GM19468 (cell line): ENCODE measurements around the gene OR10A3.
A peak's percentile ranks its signal among the peaks of the same experiment; 100 is the strongest.
"Not testable (repeated sequence)": the region's sequence is repeated elsewhere in the genome, so short reads cannot be mapped to it uniquely, and the experiment has no call there.

ENCODE experiments used
- ATAC-seq: cut with Tn5 transposase; IDR thresholded peaks from one replicate; pipeline ENCODE4 v1.9.1; 2021; ENCODE audit warnings: mild to moderate bottlenecking, moderate library complexity, moderate number of reproducible peaks; ENCODE audit not compliant: unreplicated experiment; ENCODE audit errors: extremely low read depth

OR10A3 gene, protein sequence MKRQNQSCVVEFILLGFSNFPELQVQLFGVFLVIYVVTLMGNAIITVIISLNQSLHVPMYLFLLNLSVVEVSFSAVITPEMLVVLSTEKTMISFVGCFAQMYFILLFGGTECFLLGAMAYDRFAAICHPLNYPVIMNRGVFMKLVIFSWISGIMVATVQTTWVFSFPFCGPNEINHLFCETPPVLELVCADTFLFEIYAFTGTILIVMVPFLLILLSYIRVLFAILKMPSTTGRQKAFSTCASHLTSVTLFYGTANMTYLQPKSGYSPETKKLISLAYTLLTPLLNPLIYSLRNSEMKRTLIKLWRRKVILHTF

DNA sequence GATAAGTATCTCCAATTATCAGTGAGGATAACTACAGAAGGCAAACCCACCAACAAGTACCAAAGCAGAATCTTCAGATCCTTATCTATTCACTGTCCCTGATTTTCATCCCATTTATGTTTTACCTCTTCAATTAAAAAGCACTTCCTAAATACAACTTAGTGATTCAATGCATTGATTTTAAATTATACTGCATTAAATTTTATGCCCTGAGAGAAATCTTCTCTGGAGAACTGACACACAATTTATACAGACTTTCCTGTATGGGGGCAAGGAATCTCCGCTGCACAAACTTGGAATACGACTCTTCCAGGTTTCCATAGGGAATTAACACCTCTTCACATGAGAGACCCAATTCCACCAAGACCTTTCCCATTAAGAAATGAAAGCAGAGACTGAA lies at the start of gene OR10A3:
Gene OR10A3, minus strand, starts transcription at position 101 of the 400 bp plus-strand sequence. CDS start 2,188 bp downstream, outside the sequence.
- ATAC-seq = no peak

DNA sequence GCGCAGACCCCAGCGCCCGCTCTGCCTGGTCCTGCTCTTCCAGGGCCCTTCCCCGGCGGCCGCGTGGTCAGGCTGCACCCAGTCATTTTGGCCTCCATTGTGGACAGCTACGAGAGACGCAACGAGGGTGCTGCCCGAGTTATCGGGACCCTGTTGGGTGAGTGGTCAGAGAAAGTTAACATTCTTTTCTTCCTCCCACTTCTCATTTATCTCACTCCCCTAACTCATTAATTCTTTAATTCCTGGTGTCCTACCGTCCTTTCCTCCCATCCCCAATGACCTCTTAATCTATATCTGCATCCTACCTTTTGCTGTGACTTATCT lies 46.0 kb upstream of the OR10A3 start:
- ATAC-seq = not testable (repeated sequence)

DNA sequence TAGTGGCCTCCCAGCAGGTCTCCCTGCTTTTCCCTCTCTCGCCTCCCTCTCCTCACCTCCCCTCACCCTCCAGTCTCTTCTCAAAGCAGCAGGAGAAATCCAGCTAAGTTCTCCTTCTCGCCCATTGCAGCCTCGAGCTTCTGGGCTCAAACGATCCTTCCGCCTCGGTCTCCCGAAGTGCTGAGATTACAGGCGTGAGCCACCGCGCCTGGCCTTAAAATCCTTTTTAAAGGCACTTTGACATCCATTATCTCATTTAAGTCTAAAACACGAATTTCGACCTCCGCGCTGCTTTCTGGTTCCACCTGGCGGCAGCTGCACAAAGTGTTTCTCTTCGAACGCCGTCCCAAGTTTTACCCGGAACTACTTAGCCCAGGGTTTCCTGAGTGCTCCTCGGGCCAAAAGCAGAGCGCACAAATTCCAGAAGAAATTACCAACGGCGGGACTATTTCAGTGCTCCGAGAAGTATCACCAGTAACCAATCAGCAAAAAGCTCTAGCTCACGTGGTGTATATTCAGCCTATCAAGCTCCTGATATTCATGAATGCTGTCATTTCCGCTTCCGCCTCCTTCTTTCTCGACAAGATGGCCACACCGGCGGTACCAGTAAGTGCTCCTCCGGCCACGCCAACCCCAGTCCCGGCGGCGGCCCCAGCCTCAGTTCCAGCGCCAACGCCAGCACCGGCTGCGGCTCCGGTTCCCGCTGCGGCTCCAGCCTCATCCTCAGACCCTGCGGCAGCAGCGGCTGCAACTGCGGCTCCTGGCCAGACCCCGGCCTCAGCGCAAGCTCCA lies 45.5 kb upstream of the OR10A3 start, which contains the start of gene EIF3F:
Gene EIF3F, plus strand, starts transcription at position 570 of the 792 bp plus-strand sequence. Its CDS starts 16 bp downstream, at position 586.
- ATAC-seq = peak; percentile 96

DNA sequence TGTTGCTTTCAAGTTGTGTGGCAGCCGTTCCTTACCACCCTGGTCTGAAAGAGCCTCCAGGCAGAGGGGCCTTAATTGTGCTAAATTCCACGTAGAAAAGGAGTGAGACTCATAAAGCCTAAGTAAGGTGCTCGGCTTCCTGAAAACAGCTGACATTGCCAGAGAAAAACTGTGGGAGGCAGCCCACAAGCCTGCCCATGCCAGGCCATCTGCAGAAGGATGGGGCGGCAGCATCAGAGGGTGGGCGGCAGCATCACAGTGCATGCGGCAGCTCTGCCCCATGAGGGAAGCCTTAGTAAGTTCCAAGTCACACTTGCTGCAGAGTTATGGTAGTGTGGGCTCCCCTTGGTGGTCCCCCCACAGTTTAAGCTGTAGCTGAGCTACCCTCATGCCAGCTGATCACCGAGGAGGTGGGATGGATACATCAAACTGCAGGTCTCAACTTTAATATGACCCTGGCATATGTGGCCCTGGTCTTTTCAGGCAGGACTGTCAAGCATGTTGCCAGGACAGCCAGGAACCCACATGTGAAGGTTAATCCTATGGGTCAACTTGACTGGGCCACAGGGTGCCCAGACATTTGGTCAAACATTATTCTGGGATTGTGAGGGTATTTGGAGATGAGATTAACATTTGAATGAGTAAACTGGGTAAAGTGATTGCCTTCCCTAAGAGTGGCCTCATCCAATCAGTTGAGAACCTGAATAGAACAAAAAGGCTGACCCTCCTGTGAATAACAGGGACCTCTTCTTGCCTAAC lies 42.5 kb upstream of the OR10A3 start:
- ATAC-seq = no peak

DNA sequence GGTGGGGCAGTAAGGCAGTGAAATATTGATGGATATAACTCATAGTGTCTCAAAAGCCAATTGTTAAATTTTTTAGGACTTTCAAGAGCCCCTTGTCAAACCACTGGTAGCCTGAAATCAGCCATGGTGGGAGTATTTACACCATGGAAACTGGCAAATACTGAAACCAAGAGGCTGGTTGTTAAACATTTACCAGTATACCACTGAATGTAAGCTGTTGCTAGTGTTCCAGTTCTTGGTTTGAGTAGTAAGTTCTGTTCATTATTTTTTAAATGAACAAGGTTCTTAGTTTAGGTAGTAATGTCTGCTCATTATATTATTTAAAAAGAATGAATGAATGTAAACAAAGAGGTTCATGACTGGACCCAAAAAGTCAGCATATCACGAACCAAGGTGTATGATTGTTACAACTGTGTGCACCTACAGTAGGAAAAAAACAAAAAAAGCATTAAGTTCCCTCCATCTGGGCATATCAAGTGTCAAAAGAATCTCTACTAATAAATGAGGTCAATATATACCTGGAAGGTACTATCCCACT lies 41.1 kb upstream of the OR10A3 start:
- ATAC-seq = no peak

DNA sequence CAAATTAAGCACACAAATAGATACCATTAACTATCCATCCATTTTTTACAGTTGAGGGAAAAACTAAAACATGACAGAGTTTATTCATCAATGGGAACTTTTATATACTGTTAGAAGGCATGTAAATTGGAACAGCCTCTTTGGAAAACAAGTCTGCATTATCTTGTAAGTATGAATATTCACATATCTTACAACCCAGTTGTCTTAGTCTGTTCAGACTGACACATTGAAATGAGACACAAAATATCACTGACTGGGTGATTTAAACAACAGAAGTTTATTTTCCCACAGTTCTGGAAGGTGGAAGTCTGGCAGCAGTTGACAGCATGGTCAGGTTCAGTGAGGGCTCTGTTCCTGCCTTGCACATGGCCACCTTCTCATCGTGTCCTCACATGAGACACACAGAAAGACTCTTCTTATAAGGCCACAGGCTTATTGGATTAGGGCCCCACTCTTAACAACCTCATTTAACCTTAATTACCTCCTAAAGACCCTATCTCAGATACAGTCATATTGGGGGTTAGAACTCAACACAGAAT lies 40.2 kb upstream of the OR10A3 start:
- no peak for ATAC-seq

DNA sequence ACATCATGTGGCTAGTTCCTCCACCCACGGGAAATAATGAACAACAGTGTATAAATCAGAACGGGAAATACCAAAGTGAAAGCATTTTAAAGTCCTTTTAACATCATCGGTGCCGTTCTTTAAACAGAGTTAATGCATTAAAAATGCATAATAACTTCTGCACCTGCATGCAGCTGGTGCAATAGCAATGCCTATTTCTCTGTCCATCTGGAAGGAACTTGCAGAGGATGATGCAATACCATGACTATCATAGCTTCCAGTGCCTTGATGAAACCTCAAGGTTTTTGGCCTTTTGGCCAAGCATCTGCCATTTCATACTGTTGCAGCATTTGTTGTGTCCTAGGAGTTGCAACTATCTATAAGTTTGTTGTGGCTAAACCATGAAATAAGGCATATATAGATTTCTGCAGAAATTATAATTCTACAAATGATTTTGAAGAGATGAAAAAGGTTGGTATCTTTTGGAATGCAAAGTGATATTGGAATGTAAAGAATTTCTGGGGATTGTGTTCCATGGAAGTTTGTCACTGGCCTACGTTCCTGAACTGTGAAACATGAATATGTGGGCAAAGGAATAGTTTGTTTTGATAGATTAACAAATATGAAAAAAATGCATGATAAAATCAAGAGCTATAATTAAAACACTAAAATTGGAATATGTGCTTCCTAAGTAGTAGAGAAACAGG lies 35.9 kb upstream of the OR10A3 start:
- no peak for ATAC-seq

DNA sequence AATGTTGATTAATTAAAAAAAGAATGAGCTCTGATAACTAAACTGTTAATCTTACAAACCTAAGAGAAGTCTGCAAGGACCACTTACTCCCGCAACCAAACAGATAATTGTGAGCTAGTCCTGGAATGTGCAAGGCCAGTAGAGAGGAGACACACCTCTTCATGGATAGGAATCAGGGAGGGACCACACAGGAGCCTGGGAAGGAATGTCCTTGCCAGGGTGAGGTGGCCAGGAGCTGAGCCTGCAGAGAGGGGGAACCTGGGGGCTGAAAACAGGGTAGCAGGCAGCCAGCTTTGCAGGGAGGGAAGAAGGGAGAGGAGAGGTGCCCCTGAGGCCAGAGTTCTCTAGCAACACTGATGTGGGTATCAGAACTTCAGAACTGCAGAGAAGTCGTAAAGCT lies 33.2 kb upstream of the OR10A3 start:
- ATAC-seq = no peak

DNA sequence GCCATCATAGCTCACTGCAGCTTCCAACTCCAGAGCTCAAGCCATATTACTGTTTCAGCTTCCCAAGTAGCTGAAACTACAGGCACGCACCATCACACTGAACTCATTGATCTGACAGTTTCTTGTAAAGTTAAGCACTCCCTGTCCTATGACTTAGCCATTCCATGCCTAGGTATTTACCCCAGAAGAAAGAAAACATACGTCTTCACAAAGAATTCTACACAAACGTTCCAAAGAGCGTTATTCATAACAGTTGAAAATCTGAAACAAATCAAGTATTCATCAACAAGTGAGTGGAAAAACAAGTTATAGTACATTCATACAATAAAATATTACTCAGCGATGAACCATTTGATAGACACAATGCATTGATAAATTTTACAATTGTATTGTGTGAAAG lies 31.5 kb upstream of the OR10A3 start:
- no peak for ATAC-seq

DNA sequence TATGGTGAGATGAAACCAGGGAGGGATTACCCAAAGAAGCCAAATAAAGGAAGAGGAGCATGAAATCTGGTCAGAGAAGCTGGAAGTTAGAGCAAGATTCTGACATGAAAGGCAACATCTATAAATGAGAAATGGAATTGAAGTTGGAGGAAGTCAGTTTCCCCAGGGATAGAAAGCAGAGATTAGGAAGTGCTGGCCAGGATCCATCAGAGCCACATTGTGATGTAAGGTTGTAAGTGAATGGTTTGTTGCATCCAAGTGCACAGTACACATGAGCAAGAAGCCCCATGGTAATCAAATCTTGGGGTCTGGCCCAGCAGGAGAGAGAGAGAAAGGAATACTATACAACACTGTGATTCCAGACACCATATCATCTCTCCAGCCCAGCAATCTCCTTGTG lies 30.3 kb upstream of the OR10A3 start:
- ATAC-seq = no peak

DNA sequence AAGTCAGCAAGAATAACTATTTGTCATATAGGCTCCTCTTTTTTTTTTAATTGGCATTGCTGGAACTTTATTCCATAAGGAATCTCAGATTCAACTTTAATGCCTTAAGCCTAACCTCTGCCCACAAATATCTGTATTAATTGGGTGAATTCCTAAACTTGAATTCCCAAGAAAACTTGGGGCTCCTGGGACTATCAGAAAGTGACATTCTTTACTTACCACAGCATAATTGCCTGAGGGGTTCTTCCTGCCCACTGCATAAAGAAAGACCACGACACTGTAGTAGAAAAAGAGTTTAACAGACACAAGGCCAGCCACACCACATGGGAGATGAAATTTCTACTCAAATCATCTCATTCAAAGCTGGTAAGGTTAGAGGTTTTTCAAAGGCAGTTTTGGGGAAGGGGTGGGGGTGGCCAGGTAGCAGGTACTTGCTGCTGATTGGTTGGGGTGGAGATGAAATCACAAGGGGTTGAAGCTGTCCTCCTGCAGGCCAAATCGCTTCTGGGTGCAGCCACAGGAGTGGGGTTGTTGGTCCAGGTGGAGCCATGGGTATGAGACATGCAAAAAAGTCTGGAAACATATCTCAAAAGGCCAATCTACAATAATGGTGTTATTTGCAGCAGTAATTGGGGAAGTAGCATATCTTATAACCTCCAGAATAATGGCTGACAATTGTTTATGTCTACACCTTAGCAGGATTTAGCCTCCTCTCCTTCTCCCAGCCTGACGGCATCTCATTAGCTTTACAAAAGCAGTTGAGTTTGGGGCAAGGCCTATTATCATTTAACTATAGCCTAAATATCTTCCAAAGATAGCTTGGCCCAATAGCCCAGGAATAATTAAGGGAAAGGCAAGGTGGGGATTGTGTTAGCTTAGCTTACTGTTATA lies 28.5 kb upstream of the OR10A3 start:
- ATAC-seq = no peak

DNA sequence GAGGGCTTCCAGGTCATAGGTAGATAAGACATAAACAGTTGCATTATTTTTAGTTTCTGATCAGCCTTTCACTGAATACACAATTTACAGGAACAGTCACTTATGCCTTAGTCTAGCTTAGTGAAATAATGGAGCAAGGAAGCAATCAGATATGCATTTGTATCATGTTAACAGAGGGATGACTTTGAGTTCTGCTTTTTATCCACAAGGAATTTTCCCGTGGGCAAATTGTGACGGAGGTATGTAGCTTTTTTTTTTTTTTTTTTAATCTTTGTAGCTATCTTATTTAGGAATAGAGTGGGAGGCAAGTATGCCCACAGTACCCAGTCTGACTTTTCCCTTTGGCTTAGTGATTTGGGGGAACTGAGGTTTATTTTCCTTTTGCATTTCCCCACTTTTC lies 27.2 kb upstream of the OR10A3 start:
- no peak for ATAC-seq

DNA sequence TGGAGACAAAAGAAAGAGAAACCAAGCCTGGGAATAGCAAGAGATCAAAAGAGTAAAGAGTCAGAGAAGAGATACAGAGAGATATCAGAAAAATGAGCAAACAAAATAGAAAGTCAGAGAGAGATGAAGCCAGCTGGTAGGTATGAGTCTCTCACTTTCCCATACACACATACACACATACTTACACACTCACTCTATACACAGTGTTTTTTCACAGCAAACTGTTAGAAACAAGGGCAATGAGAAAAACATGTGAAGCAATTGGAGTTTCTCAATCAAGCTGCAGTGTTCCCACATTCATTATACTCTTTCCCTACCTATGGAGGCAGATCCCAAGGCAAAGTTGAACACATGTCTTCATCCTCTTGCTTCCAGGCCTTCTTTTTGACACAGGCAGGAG lies 26.3 kb upstream of the OR10A3 start:
- no peak for ATAC-seq

DNA sequence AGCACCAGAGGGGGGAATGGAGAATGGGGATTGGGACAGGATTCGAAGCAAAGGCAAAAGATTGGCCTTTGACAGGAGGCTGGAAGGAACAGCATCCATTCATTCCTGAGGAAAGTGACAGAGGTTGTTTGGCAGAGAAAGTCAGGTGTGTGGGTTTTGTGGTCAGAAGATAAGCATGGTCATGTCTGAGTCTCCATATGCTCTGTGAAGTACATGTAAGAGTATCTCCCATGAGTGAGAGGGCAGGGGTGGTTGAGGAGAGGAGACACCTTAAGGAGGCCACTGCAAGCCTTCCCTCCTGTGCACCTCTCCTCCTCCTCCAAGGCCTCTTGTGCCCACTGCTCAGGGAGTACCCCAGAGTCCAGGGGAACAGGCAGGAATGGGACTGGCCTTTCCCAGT lies 25.6 kb upstream of the OR10A3 start:
- no peak for ATAC-seq

DNA sequence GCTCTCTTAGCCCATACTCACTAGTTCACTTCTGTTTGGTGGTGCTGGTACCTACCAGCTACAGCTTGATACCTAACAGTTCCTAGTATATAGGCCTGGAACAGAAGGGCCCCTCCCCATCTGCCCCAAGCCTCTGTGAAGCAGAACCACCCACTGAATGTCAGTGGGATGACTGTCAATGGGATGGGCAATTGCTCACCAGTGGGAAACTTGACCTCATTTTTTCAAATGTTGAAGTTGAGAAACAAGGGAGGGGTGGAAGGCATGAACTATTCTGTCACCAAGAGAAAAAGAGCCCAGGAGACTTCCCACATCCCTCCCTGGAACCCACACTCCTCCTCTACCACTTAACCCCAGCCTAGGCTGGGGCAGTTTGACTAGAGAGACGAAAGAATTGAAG lies 23.9 kb upstream of the OR10A3 start, which contains the start of gene NLRP10:
Gene NLRP10, minus strand, starts transcription at position 62 of the 400 bp plus-strand sequence. CDS start 1,952 bp downstream, outside the sequence.
- ATAC-seq = no peak

DNA sequence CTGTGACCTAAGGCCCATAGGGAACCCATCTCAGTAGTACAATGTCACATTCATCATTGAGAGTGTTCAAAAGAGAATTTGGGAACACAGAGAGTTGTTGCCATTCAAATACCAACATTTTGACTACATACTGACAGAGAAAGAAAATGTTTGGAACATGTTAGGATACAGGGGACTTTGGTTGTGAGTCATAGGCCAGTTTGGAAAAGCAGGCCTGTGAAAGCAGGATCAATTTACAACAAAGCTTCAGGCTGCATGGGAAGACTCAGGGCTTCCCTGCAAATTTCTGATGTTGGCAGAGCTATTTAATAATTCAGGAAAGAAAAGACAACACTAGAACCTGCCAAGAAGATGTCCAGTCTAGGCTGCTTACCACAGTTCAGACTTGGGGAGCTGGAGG lies 23.4 kb upstream of the OR10A3 start:
- no peak for ATAC-seq

DNA sequence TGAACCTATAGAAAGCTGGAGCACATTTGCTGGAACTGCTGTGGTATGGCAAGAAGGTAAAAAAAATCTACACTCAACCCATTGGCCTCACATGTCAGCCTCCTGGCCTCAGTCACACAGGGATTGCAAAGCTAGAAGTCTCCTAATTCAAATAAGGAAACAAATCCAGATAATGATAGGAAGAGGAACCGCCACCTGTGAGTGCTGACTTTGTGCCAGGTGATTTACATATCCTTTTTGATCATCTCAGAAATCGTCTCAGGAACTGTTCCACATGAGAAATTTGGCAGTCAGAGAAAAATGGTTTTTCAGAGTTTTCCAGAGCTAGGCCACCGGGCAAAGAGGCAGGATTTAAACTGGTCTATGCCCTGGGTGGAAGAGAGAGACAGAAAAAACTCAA lies 22.8 kb upstream of the OR10A3 start:
- no peak for ATAC-seq

DNA sequence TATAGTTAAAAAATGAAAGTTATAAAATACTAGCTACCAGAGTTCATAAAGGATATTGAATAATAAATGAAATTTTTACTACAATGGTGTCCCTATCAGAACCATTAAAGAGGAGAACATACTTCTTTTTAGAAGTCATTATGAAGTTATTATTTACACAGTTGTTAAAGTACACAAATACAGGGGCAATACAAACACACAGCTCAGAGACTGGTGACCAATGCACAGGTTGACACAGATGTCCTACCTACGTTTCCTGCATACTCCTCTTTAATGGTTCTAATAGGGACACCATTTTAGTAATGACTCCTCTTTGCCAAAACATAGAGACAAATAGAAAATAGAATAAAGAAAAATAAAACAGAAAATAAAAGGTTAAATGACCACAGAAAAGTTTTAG lies 13.7 kb upstream of the OR10A3 start:
- ATAC-seq = no peak

DNA sequence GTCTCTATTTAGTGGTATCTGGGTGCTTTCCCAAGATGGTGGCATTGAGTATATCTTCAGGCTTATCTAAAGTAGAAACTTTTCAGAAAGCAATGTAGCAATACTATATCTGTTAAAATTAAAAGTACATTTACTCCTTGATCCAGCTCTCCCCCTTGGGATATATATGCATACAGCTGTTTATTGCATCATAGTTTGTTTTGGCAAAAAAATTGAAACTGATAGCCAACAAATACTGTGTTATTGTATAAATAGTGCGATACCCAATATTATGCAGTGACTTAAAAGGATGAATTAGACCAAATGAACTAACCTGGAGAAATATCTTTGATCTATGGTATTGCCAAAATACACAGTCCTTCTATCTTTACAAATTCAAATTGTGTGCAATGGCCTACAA lies 8.4 kb upstream of the OR10A3 start:
- ATAC-seq = no peak
